K562 (cell line): ENCODE data around the gene SCN4A. TPM values are rescaled to one million over a fixed set of nuclear protein-coding genes. Genes with fewer than 3 reads are reported as not detected.
A peak's percentile ranks its signal among the peaks of the same experiment; 100 is the strongest.

Experiments
- BACH1 ChIP-seq: fragments of 200-800 bp; sonication (Bioruptor generic); IDR thresholded peaks from 2 replicates; pipeline ENCODE4 v1.6.1; 2016; ENCODE audit warnings: missing genetic modification characterization, missing compliant biosample characterization
- DDX20 ChIP-seq: fragments of 450-650 bp; IDR thresholded peaks from 2 replicates; pipeline ENCODE4 v1.6.1; 2016; ENCODE audit warnings: missing genetic modification characterization, low read depth, mild to moderate bottlenecking, missing compliant biosample characterization, moderate library complexity
- DNMT1 ChIP-seq: fragments of 450-650 bp; IDR thresholded peaks from 2 replicates; pipeline ENCODE4 v1.6.1; 2016; ENCODE audit warnings: antibody characterized with exemption, mild to moderate bottlenecking
- ELF2 ChIP-seq: fragments of 250-450 bp; sonication (Bioruptor Pico); IDR thresholded peaks from 2 replicates; pipeline ENCODE4 v1.5.0; 2021; ENCODE audit warnings: mild to moderate bottlenecking
- MAZ ChIP-seq, 2 experiments: fragments of 450-650 bp in 1 of 2; sonication (generic) in 1 of 2; formaldehyde crosslinking; IDR thresholded peaks in 1 of 2; conservative IDR thresholded peaks in 1 of 2; 2 replicates each; pipeline versions ENCODE4 v1.4.0 to v1.5.0; 2020; ENCODE audit warnings: mild to moderate bottlenecking in 1 of 2, missing genetic modification reagents in 1 of 2
- NONO ChIP-seq, 2 experiments: fragments of 200-400 bp in 1 of 2; fragments of 450-650 bp in 1 of 2; formaldehyde crosslinking in 1 of 2; IDR thresholded peaks; 2 replicates each; pipeline ENCODE4 v1.6.1; 2017; ENCODE audit warnings: low read depth in 2 of 2, mild to moderate bottlenecking in 2 of 2, moderate library complexity in 2 of 2, low read length in 1 of 2
- SOX6 ChIP-seq: fragments of 450-650 bp; IDR thresholded peaks from 2 replicates; pipeline ENCODE4 v1.6.1; 2014; ENCODE audit warnings: mild to moderate bottlenecking
- ZBTB2 ChIP-seq: fragments of 450-650 bp; IDR thresholded peaks from 2 replicates; pipeline ENCODE4 v1.6.1; 2016; ENCODE audit warnings: antibody characterized with exemption
- ZFP91 ChIP-seq: sonication (generic); formaldehyde crosslinking; IDR thresholded peaks from 2 replicates; pipeline ENCODE4 v1.8.0; 2022; ENCODE audit warnings: mild to moderate bottlenecking, missing genetic modification reagents
- ZNF121 ChIP-seq: sonication (generic); formaldehyde crosslinking; conservative IDR thresholded peaks from 2 replicates; pipeline ENCODE4 v1.8.0; 2022; ENCODE audit warnings: missing genetic modification reagents
- ZNF143 ChIP-seq: sonication (generic); formaldehyde crosslinking; IDR thresholded peaks from 2 replicates; pipeline ENCODE4 v1.9.0; 2022; ENCODE audit warnings: mild to moderate bottlenecking, missing genetic modification reagents
- ZNF174 ChIP-seq: fragments of 250-450 bp; sonication (Bioruptor Pico); IDR thresholded peaks from 2 replicates; pipeline ENCODE4 v1.4.0; 2020; ENCODE audit warnings: mild to moderate bottlenecking
- polyA plus RNA-seq, 8 experiments: library from polyadenylated mRNA; depleted of rRNA in 4 of 8; stranded (reverse) in 5 of 8; unstranded in 3 of 8; fragments of >200 nt; fragmentation: Nextera tagmentation in 2 of 8; fragmentation: Illumina TruSeq in 1 of 8; extraction: Ambion mirVana in 2 of 8; extraction: Trizol in 1 of 8; gene quantifications; 2 replicates each; pipeline versions ENCODE4 v1.2.1 to v1.2.3, GENCODE V29; 2011 to 2014; ENCODE audit warnings: inconsistent platforms in 1 of 8, missing spikeins in 1 of 8
- total RNA-seq, 7 experiments: library from RNA; depleted of rRNA in 6 of 7; stranded (reverse); fragments of >200 nt in 6 of 7; fragmentation: Illumina TruSeq in 2 of 7; extraction: Trizol in 2 of 7; gene quantifications; 2 replicates each; pipeline versions ENCODE4 v1.2.1 to v1.2.3, GENCODE V29; 2011 to 2021; ENCODE audit warnings: low replicate concordance in 1 of 7
- TF ChIP-seq, protein P1 (sequence below): fragments of 250-450 bp; sonication (Bioruptor Pico); IDR thresholded peaks from 2 replicates; pipeline ENCODE4 v1.5.0; 2021; ENCODE audit warnings: mild to moderate bottlenecking, borderline replicate concordance
- TF ChIP-seq, protein P2 (sequence below): IDR thresholded peaks from 2 replicates; pipeline ENCODE4 v1.6.1; 2011; ENCODE audit not compliant: insufficient read length; ENCODE audit errors: extremely low read depth
- TF ChIP-seq, protein P3 (sequence below): fragments of 250-450 bp; sonication (Bioruptor Pico); IDR thresholded peaks from 2 replicates; pipeline ENCODE4 v1.8.0; 2021; ENCODE audit warnings: mild to moderate bottlenecking, moderate library complexity
- TF ChIP-seq, protein P4 (sequence below): sonication (generic); formaldehyde crosslinking; IDR thresholded peaks from 2 replicates; pipeline ENCODE4 v1.8.0; 2022; ENCODE audit warnings: missing genetic modification reagents, mild to moderate bottlenecking, borderline replicate concordance
- TF ChIP-seq, protein P5 (sequence below), 2 experiments: IDR thresholded peaks; 2 replicates each; pipeline ENCODE4 v1.6.1; 2011; ENCODE audit warnings: borderline replicate concordance in 1 of 2, control low read depth in 1 of 2, low read depth in 1 of 2, low read length in 1 of 2, mild to moderate bottlenecking in 1 of 2, mixed read lengths in 1 of 2, moderate library complexity in 1 of 2; ENCODE audit not compliant: insufficient read depth in 1 of 2, insufficient read length in 1 of 2, poor library complexity in 1 of 2, severe bottlenecking in 1 of 2; ENCODE audit errors: extremely low read depth in 1 of 2

Gene SCN4A
- total and polyA plus RNA-seq, 9 of the 15 experiments (the other 6 are each of a cell fraction or from before 2014, with no cell fraction given), result 0.29 to 2.6 (median 1.4) TPM

GRCh38 chr17:63930951-63931575 lies 41.7 kb downstream of the SCN4A start (continued):
- TF ChIP-seq, protein P1, sequence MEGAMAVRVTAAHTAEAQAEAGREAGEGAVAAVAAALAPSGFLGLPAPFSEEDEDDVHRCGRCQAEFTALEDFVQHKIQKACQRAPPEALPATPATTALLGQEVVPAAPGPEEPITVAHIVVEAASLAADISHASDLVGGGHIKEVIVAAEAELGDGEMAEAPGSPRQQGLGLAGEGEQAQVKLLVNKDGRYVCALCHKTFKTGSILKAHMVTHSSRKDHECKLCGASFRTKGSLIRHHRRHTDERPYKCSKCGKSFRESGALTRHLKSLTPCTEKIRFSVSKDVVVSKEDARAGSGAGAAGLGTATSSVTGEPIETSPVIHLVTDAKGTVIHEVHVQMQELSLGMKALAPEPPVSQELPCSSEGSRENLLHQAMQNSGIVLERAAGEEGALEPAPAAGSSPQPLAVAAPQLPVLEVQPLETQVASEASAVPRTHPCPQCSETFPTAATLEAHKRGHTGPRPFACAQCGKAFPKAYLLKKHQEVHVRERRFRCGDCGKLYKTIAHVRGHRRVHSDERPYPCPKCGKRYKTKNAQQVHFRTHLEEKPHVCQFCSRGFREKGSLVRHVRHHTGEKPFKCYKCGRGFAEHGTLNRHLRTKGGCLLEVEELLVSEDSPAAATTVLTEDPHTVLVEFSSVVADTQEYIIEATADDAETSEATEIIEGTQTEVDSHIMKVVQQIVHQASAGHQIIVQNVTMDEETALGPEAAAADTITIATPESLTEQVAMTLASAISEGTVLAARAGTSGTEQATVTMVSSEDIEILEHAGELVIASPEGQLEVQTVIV (CRISPR knock-in tag), result no peak
- TF ChIP-seq ZNF174 (CRISPR knock-in tag), result no peak
- TF ChIP-seq, protein P2, sequence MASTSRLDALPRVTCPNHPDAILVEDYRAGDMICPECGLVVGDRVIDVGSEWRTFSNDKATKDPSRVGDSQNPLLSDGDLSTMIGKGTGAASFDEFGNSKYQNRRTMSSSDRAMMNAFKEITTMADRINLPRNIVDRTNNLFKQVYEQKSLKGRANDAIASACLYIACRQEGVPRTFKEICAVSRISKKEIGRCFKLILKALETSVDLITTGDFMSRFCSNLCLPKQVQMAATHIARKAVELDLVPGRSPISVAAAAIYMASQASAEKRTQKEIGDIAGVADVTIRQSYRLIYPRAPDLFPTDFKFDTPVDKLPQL, result no peak
- TF ChIP-seq NONO (IDR thresholded peaks at IDR 0.05; ENCODE audit: low read depth in 2 of 2, low read length in 1 of 2), result no peak
- TF ChIP-seq, protein P3, sequence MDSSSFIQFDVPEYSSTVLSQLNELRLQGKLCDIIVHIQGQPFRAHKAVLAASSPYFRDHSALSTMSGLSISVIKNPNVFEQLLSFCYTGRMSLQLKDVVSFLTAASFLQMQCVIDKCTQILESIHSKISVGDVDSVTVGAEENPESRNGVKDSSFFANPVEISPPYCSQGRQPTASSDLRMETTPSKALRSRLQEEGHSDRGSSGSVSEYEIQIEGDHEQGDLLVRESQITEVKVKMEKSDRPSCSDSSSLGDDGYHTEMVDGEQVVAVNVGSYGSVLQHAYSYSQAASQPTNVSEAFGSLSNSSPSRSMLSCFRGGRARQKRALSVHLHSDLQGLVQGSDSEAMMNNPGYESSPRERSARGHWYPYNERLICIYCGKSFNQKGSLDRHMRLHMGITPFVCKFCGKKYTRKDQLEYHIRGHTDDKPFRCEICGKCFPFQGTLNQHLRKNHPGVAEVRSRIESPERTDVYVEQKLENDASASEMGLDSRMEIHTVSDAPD (CRISPR knock-in tag), result no peak
- TF ChIP-seq, protein P4, sequence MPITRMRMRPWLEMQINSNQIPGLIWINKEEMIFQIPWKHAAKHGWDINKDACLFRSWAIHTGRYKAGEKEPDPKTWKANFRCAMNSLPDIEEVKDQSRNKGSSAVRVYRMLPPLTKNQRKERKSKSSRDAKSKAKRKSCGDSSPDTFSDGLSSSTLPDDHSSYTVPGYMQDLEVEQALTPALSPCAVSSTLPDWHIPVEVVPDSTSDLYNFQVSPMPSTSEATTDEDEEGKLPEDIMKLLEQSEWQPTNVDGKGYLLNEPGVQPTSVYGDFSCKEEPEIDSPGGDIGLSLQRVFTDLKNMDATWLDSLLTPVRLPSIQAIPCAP (CRISPR knock-in tag), result no peak
- TF ChIP-seq ZFP91 (CRISPR knock-in tag), result no peak
- TF ChIP-seq ZBTB2, result no peak
- TF ChIP-seq BACH1 (tag), result no peak
- TF ChIP-seq, protein P5, sequence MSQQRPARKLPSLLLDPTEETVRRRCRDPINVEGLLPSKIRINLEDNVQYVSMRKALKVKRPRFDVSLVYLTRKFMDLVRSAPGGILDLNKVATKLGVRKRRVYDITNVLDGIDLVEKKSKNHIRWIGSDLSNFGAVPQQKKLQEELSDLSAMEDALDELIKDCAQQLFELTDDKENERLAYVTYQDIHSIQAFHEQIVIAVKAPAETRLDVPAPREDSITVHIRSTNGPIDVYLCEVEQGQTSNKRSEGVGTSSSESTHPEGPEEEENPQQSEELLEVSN (IDR thresholded peaks at IDR 0.05; ENCODE audit: borderline replicate concordance in 1 of 2, extremely low read depth in 1 of 2, insufficient read depth in 1 of 2, insufficient read length in 1 of 2, low read depth in 1 of 2, low read length in 1 of 2, poor library complexity in 1 of 2, severe bottlenecking in 1 of 2), result no peak
- TF ChIP-seq DDX20 (tag), result no peak
- no peak for TF ChIP-seq ZNF143 (CRISPR knock-in tag)
- no peak for TF ChIP-seq DNMT1
- no peak for TF ChIP-seq ZNF121 (CRISPR knock-in tag)
- 0 out of 4 replicates have a peak, but pooled peaks of 1 of the 2 experiments have one; percentile 15 for TF ChIP-seq MAZ (CRISPR knock-in tag; conservative IDR thresholded peaks at IDR 0.05 in 1 of 2, IDR thresholded peaks at IDR 0.05 in 1 of 2)
- TF ChIP-seq ELF2, result no peak
- no peak for TF ChIP-seq SOX6
